Fibroblast of the aortic adventitia (primary cell): ENCODE measurements around the gene TMEM170B. TPM values are rescaled to one million over a fixed set of nuclear protein-coding genes. Genes with fewer than 3 reads are reported as not detected.

Experiments
- DNase-seq: peaks from one replicate; pipeline ENCODE4 v3.0.0-alpha.2; 2010; ENCODE audit warnings: low read depth
- H3K4me3 ChIP-seq: 2 replicates; pipeline ENCODE4 v1.5.1; 2011; ENCODE audit warnings: low read depth, mild to moderate bottlenecking, control low read depth, low read length, moderate library complexity
- total RNA-seq: library from RNA; depleted of rRNA; stranded (reverse); fragments of >200 nt; gene quantifications from 2 replicates; pipeline ENCODE4 v1.2.3, GENCODE V29; 2012; ENCODE audit warnings: low replicate concordance
- TF ChIP-seq, protein P1 (sequence below): IDR thresholded peaks from 2 replicates; pipeline ENCODE4 v1.5.1; 2011; ENCODE audit warnings: mild to moderate bottlenecking, low read length, control low read depth, inconsistent platforms; ENCODE audit not compliant: insufficient read depth

Gene TMEM170B
- total RNA-seq, 1 donor = 2.5 TPM

DNA sequence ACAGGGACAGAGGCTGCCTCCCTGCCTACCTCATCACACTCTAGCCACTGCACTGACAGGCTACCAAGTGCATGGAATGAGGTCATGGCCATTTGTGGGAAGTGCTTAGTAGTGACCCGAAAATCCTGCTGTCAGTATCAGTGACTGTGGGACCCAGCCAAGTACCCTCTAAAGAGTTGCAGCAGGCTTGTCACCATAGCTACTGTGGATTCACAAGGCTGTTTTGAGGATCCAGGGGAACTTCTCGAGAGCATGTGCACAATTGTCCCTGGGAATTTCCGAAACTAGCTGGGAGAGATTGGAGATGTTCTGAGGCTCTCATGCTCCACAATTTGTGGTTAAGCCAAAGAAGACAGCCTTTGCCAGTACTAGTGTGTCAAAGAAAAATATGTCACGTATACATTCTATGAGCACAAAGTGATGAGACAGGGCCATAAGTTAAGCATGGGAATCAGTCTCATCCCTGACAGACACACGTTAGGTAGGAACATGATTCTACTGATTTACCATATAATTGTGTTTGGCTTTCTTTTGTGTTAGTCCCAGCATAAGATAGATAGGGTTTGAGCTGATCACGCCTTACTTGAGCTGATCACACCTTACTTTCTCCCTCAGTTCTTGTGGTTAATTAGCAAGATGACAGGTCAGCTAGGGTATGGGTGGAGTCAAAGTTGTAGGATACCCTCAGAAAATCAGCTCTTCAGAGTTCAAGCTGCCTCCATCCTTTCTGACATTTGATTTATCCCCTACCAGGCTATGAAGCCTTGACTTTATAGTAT, 42.6 kb upstream of the TMEM170B start:
- TF ChIP-seq, protein P1, sequence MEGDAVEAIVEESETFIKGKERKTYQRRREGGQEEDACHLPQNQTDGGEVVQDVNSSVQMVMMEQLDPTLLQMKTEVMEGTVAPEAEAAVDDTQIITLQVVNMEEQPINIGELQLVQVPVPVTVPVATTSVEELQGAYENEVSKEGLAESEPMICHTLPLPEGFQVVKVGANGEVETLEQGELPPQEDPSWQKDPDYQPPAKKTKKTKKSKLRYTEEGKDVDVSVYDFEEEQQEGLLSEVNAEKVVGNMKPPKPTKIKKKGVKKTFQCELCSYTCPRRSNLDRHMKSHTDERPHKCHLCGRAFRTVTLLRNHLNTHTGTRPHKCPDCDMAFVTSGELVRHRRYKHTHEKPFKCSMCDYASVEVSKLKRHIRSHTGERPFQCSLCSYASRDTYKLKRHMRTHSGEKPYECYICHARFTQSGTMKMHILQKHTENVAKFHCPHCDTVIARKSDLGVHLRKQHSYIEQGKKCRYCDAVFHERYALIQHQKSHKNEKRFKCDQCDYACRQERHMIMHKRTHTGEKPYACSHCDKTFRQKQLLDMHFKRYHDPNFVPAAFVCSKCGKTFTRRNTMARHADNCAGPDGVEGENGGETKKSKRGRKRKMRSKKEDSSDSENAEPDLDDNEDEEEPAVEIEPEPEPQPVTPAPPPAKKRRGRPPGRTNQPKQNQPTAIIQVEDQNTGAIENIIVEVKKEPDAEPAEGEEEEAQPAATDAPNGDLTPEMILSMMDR = no peak
- no peak for DNase-seq
- H3K4me3 ChIP-seq = no peak overlapping the region

DNA sequence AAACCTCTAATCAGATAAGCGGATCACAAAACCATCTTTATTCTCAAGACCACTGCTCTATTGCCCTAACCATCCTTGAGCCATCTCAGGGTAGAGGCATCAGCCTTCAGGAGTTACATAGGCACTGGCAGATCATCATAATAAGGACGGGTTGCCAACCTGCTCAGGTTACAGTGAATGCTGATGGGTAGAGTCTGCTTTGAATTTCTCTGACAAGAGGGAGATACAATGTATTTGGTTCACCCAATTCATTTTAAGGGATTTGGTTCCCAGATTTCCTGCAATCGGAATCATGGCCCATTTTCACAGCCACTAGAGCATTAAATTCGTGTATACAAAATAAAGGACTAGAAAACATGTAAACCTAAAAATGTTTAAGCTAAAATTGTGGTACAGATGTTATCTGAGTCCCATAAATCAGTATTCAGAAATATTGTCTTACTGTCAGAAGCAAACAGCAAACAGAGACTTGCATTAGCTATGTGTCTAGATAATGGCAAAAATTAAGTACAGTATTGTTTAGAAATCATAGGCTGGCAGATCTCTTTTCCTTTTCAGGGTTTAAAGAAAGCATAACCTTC, 41.9 kb upstream of the TMEM170B start:
- DNase-seq = no peak
- TF ChIP-seq, protein P1 = no peak
- H3K4me3 ChIP-seq = no peak overlapping the region

DNA sequence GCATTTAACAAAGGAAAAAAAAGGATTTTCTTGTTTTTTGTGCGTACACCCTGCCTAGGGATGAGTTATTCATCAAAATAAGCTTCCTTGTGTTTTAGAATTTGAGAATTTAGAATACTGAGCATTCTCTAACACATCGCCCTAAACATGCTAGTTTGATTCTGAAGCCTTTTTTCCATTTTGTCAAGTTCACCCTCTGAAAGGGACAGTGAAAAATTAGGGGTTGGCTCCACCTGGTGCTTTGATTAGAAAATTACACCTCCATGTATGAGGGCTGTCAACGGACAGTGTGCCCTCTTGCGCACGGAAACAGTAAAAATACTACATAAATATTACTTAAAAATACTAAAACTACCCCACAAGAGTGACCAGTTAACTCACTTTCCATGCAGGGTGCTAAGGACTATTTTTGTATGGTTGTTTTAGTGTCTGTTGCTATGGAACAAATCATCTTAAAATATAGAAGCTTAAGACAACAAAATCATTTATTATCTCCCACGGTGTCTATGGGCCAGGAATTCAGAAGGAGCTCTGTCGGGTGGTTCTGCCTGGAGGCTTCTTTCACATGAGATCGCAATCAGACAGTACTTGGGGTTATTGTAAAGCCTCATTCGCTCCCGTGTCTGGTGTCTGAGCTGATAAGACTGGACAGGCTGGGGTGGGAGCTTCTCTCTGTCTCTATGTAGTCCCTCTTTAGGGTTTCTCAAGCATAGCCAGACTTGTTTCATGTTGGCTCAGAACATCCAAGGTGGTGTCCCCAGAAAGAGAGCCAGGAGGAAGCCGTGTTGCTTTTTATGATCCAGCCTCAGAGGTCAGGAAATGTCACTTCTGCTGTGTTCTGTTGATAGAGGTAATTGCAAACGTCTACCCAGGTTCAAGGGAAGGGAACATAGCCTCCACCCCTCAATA, 41.1 kb upstream of the TMEM170B start:
- TF ChIP-seq, protein P1 = peak; percentile 80
- peak; percentile 91 for DNase-seq
- H3K4me3 ChIP-seq = no peak overlapping the region

DNA sequence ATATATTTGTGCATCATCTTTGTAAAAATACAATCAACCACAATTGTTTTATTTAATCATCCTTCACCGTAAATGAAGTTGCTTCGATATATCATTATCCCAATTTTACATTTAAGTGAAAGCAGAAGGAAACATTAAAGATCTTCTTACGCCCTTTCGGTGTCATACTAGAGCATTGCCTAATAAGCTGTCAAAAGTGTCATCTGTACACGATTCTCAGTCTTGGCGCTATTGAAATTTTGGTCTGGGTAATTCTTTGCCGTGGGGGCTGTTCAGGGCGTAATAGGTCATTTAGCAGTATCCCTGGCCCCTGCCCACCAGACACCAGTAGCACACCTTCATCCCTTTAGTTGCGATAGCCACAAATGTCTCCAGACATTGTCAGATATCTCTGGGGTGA, 40.4 kb upstream of the TMEM170B start:
- H3K4me3 ChIP-seq = no peak overlapping the region
- TF ChIP-seq, protein P1 = no peak
- DNase-seq = no peak

DNA sequence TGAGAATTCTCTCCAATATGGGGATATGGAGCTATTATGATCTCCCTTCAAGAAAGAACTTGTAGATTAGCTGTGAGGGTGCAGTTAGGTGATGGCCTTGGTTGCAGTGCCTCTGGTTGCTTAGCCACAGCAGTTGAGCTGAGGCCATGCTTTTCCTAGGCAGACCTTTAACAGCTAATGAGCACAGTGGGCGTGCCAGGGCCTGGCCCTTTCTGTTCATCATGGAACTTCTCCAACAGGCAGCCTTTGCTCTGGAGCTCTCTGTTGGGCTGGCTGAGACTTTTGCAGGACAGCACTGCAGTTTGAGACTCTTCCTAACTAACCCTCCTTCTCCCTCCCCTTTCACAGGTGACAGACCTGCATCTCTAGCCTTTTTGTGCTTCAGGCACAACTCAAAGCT, 39.7 kb upstream of the TMEM170B start:
- H3K4me3 ChIP-seq = no peak overlapping the region
- DNase-seq = no peak
- TF ChIP-seq, protein P1 = no peak

DNA sequence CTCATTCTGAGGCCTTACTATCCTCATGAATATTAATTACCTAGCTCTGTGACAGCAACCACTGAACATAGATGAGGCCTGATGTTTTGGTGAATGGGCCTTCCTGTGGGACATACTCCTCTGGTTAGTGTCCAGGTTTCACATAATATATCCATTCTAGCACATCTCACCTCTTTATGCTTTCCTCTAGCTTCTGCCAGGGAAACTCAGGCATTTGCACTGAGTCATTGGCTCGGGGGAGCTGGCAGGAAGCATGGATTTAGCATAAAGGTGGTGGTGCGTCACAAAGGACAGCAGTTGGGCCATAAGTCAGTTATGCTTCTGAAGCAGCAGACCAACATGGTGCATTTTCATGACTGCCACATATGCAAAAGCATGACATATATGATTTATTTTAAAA, 37.5 kb upstream of the TMEM170B start:
- no peak overlapping the region for H3K4me3 ChIP-seq
- TF ChIP-seq, protein P1 = no peak
- peak; percentile 9 for DNase-seq
